GM21723 (cell line): ENCODE data around the gene ELSPBP1.
"Not testable (repeated sequence)": the region's sequence is repeated elsewhere in the genome, so short reads cannot be mapped to it uniquely, and the experiment has no call there.

Source experiments
- ATAC-seq: cut with Tn5 transposase; IDR thresholded peaks from one replicate; pipeline ENCODE4 v1.9.1; 2021; ENCODE audit warnings: mild to moderate bottlenecking, moderate library complexity; ENCODE audit not compliant: unreplicated experiment

ELSPBP1 gene

DNA sequence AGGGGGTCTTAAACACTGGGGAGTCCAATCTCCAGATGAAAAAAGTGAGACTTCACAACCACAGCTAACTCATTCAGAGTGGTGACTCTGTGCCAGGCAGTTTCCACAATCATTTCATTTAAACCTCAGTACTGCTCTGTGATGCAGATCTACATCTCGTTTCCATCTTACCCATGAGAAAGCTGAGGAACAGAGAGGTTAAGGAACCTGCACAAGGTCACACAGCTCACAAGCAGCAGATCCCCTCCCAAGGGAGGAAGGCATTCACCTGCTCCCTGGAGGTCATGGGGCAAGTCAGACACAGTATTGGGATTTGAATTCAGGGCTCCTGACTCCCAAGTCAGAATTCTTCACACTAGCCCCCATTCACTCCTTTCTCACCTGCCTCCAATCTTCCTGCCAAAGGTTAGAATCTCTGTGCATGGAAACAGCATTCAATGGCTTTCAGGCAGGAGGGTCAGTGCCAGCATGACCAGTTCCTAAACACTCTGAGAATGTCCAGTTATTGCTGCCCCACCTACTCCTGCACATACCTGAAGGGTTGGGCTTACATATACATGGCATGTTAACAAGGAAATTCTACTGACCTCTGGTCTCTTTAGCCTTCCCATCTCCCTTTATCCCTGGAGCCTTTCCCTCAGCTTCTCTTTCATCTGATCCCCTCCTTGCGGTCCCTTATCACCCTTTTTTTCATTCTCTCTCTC, 47.6 kb downstream of the ELSPBP1 start:
- ATAC-seq, result no peak

DNA sequence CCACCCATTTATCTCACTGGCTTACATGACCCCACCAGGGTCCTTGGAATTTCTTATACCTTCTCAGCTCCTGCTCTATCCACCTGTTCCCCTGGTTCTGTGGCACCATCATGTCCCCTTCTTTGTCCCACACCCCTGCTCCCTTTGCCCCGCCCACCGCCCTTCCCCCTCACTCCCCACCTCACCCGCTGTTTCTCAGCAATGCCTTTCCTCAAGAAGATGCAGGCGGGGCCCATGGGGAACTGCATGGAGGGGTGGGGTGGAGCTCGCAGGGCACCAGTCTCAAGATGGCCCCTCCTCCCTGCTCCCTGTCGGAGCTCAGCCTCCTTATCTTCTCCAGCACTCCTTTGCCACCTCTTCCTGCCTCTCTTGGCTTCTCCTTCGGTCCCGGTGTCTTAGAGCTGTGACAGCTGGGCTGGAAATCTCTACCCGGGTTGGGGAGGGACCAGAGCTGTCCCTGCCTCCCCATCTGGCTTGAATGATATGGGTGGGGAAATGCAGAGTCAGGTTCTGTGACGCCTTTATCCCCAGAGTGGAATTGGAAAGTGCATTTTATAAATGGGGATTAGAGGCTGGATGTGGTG, 49.3 kb downstream of the ELSPBP1 start, which contains the start of gene CABP5:
Gene CABP5 (minus strand): TSS at position 405 of the 584 bp plus-strand sequence. CDS start 157 bp downstream, at position 248.
- no peak for ATAC-seq

DNA sequence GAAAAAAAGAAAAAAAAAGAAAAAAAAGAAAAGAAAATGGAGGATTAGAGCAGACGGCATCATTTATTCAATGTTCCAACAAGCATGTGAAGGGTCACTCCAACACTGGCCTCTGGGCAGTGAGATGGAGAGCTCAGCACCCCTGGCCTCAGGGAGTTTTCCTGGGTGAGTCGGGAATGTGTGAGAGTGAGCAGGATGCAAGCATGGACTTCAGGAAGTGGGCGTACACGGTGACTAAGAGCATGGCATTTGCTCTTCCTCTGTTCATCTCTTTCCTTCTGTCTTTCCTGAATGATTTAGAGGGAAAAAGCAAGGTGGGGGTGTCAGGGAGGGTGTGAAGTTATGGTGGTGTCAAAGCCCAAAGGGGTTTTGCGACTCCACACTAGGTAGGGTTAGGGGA, 50.1 kb downstream of the ELSPBP1 start:
- ATAC-seq, result no peak

DNA sequence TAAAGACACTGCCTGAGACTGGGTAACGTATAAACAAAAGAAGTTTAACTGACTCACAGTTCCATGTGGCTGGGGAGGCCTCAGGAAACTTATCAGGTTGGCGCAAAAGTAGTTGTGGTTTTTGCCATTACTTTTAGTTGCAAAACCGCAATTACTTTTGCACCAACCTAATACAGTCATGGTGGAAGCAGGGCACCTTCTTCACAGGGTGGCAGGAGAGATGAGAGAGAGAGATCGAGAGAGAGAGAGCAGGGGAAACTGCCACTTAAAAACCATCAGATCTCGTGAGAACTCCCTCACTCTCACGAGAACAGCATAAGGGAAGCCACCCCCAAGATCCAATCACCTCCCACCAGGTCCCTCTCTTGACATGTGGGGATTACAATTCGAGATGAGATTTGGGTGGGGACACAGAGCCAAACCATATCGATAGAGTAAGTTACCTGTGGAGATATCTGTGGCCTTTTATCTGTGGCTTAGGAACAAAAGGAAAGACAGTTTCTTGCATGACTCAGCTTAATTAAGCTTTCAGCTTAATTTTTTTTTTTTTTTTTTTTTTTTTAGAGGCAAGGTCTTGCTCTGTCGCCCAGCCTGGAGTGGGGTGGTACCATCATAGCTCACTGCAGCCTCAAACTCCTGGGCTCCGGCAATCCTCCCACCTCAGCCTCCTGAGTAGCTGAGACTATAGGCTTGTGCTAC, 57.1 kb downstream of the ELSPBP1 start:
- no peak for ATAC-seq

DNA sequence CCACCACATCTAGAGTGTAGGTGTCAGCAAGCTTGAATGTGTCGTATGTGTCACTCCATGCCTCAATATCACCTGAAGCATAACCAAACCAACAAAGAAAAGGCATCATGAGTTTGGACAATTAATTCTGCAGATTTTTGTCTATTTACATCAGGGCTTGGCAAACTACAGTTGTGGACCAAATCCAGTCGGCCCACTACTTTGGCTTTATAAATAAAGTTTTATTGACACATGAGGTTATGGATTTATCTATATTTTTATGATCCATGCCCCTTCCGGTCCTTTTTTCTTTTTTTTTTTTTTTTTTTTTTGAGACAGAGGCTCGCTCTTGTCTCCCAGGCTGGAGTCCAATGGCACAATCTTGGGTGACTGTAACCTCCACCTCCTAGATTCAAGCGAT, 58.6 kb downstream of the ELSPBP1 start:
- ATAC-seq, result no peak

DNA sequence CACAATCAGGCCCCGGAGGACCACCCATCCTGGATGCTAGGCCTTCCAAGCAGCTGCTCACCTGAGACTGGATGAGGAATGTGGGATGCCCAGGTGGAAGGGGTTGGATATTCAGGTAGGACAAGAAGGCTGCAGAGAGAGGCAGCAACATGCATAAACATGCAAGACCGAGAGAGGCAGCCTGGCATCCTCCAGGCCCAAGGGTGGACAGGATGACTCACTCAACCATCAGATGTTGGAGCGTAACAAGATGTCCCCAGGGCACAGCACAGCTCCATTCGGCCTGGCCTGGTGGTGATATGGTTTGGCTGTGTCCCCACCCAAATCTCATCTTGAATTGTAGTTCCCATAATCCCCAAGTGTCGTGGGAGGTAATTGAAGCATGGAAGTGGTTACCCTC, 59.4 kb downstream of the ELSPBP1 start:
- no peak for ATAC-seq

DNA sequence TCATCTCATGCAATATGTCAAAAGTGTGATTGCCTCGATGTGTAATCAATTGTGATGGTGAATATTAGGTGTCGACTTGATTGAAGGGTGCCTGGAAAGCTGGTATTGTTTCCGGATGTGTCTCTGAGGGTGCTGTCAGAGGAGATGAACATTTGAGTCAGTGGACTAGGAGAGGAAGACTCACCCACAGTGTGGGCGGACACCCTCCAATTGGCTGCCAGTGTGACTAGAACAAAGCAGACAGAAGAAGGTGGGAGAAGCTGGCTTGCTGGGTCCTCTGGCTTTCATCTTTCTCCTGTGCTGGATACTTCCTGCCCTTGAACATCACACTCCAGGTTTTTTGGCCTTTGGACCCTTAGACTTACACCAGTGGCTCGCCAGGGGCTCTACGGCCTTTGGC, 64.9 kb downstream of the ELSPBP1 start:
- ATAC-seq, result no peak

DNA sequence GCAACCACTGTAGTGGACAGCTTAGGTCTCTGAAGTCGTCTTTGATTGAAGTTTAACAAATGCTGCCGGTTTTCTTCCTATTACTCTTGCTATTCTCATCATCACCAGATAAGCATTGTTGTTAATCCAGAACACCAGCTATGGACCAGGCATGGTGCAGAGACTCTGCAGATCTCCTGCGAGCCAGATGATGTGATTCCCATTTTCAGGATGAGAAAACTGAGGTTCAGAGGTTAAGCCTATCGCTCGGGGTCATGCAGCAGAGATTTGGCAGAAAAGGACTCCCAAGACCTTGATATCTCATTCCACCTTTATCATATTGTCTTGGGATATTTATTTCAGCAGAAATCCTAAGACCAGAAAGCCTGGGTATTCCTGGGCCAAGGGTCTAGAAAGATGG, 65.9 kb downstream of the ELSPBP1 start:
- ATAC-seq, result no peak

DNA sequence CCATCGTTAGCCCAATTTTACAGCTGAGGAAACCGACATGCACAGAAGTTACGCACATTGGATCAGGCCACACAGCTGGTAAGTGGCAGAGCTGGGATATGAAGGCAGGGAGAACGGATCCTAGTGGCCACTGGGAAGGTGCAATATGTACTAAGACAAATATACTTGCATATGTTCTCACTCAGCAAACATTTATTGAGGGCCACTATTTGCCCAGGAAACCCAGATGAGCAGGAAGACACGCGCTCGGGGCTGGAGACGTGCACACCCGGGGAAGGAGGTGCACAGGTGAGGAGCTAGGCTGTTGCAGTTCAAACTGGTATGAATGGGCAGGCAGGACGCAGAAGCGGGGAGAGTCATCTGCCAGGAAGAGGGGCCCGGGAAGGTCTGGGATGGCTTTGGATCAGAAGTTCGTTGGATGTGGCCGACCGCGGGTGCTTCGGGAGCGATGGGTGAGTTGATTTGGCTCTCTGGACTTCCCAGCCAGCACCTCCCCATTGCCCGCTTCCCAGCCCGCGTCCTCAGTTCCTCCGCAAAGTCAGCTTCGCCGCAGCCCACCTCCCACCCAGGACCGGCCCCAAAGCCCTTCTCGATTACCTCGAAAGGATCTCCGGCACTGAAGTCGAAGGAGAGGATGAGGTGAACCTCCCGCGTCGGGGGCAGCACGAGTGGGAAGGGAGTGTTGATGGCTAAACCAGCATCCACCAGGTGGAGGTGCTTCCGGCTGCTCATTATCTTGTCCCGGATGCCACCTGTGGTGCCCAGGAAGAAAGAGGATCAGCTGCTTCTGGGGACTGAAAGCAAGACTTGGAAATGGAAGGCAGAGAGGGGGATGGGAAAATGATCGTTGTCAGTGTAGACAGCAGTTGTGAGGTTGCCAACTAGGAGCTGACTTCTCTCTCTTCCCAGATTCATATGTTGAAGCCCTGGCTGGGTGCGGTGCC, 67.2 kb downstream of the ELSPBP1 start:
- no peak for ATAC-seq

DNA sequence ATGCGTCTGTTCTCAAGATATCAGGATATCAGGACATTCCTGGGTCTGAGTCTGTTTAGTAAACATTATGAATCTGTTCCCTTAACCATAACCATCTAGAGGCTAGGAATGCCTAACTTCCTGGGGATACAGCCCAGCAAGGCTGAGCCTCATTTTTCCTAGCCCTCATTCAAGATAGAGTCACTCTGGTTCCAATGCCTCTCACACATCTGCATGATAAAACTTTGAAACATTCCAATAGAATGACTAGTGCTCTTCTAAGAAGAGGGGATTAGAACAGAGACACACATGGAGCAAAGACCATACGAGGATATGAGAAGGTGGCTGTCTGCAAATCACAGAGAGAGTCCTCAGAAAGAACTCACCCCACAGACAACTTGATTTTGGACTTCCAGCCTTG, 70.1 kb downstream of the ELSPBP1 start:
- no peak for ATAC-seq

DNA sequence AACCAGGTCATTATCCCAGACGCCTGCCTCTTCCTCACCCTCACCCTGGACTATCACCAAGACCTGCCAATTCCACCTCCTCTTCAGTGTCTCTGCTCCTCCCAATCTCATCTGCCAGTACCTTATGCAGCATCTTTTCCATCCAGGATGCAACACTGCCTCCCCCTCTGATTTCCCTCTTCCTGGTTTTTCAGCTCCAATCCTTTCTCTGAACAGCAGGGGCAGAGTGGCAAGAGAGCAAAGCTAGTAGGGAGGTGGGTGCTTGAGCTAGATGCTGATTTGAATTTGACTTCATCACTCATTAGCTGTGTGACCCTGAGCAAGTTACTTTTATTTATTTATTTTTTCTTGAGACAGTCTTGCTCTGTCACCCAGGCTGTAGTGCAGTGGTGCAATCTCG, 75.0 kb downstream of the ELSPBP1 start:
- ATAC-seq, result no peak

DNA sequence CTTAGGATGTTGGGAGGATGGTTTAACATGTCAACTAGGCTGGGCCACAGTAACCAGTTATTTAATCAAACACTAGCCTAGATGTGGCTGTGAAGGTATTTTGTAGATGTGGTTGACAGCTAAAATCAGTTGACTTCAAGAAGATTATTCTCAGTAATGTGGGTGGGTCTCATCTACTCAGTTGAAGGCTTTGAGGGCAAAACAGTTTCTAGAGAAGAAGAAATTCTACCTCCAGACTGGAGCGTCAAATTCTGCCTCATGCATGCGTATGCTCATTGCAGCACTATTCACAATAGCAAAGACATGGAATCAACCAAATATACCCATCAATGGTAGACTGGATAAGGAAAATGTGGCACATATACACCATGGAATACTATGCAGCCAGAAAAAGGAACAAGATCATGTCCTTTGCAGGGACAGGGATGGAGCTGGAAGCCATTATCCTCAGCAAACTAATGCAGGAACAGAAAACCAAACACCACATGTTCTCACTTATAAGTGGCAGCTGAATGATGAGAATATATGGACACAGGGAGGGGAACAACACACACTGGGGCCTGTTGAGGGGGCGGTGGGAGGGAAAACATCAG, 75.8 kb downstream of the ELSPBP1 start:
- ATAC-seq, result not testable (repeated sequence)
